Measurements from ENCODE around the gene COX7A2L. TPM values are rescaled to one million over a fixed set of nuclear protein-coding genes. Genes with fewer than 3 reads are reported as not detected.
A peak's percentile ranks its signal among the peaks of the same experiment; 100 is the strongest.
"Not testable (repeated sequence)": the region's sequence is repeated elsewhere in the genome, so short reads cannot be mapped to it uniquely, and the experiment has no call there.

COX7A2L gene, protein sequence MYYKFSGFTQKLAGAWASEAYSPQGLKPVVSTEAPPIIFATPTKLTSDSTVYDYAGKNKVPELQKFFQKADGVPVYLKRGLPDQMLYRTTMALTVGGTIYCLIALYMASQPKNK
- total RNA-seq (10 to 100 TPM; 77.2 to 77.7 TPM), polyA plus RNA-seq (100 to 1,000 TPM; 170 to 267 TPM)

DNA sequence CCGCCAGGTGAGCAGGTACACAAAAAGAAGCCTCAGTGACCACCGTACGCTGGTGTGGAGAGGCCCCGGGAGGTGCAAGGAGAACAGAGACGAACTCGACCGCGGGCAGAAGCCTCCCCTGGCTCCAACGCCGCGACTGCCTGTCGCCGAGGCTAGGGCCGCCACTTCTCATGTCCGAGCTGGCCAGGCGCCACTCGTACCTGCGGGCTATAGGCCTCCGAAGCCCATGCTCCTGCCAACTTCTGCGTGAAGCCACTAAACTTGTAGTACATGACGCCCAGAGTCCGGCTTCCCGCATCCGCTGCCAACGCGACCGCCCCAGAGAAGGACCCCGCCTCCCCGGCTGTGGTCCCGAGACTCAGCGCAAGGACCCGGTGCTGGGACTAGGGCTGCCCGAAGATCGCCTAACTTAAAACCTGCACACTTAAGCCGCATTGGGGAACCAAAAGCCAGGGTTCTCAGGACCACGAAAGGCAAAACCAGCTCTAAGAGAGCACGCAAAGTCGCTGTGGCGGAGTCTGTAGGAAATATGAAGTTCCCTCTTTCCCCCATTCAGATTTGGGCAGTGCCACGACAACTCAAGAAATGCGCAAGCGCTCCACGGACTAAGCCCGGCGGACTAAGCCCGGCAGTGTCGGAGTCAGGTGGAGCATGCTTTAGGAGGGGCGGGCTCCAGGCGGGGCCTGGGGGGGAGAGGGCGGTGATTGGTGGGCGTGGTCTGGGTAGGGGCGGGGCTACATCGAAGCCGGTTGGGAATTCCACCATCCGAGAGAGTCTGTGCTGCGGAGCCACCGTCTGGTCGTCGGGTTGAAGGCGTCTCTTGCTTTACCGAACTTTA is at the start of gene COX7A2L:
Gene COX7A2L (minus strand): TSS at position 328 of the 838 bp plus-strand sequence. CDS start 56 bp downstream, at position 272.
- peak; percentile 96 to 97 (median 97) for DNase-seq
- H3K9me3 Mint-ChIP-seq = no peaks in the 10 kb centered on the region
- peak within 1 kb of the TSS; percentile 89 to 97 (median 94) for H3K4me3 Mint-ChIP-seq
- Histone ChIP-seq H3K4me3 (ENCODE audit: low read length in 2 of 2) (peak within 1 kb of the TSS; percentile 84 to 97), H3K27me3 (ENCODE audit: insufficient read depth, low read length) (no peaks in the 10 kb centered on the region), H3K9me3 (ENCODE audit: control insufficient read depth in 1 of 2, low read length in 2 of 2) (no peaks in the 10 kb centered on the region), H3K36me3 (ENCODE audit: insufficient read depth, low read length) (no peaks in the 10 kb centered on the region), H3K4me1 (ENCODE audit: insufficient read depth, low read length) (peaks cover 47% of the 10 kb centered on the region), H3K27ac (ENCODE audit: low read depth, low read length) (peak within 1 kb of the TSS; percentile 93)
- peaks cover 37 to 56% (median 48%) of the 10 kb centered on the region in 4 donors for H3K4me1 Mint-ChIP-seq
- CTCF ChIA-PET (ENCODE audit: partially characterized antibody) = interaction anchor here (1.1 to 2.7 kb wide), 5 partner anchors 18 to 492 kb away, joined by 4 to 8 read pairs (median 5); no protein-coding TSS in a partner anchor
- POLR2A ChIA-PET (ENCODE audit: partially characterized antibody) = interaction anchor here (0.6 to 3.0 kb wide), 19 partner anchors 8 to 1235 kb away, joined by 3 to 12 read pairs (median 4); partner anchors contain the start of gene THADA
- peak within 1 kb of the TSS; percentile 96 to 100 (median 98) for H3K27ac Mint-ChIP-seq
- intact Hi-C loops (cut with micrococcal nuclease) = loop anchor here (1.0 to 5.0 kb wide), 11 partner anchors 34 to 2000 kb away; partner anchors contain the start of genes CAMKMT, EML4, KCNG3 and PPM1B
- no peaks in the 10 kb centered on the region for H3K27me3 Mint-ChIP-seq
- H3K36me3 Mint-ChIP-seq = peaks cover 5 to 12% of the 10 kb centered on the region in 2 donors

DNA sequence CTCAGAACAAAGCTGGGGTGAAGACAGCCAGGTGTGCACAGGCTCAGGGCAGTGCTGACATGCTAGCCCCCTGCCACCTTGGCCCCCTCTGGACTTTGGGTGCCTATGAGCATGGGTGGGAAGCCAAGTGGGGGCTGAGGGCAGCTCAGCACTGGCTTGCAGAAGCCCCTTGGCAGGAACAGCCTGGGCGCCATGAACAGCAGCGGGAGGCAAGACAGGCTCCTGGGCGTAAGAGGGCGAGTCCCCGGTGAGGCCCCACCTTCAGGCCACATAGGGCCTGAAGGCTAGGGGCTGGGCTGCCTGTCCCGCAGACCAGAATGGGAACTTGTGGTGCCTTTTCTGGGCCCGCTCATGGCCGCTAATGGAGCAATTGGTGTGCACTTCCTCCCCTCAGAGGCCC is 47.0 kb upstream of the COX7A2L start:
- Mint-ChIP-seq H3K9me3 (peaks cover 0 to 6% (median 0%) of the 10 kb centered on the region in 8 donors), H3K27me3 (peaks cover 0 to 4% of the 10 kb centered on the region in 2 donors), H3K4me3 (no peak overlapping the region), H3K36me3 (no peaks in the 10 kb centered on the region), H3K27ac (no peak overlapping the region), H3K4me1 (no peaks in the 10 kb centered on the region)
- Histone ChIP-seq H3K4me1 (ENCODE audit: insufficient read depth, low read length) (no peaks in the 10 kb centered on the region), H3K36me3 (ENCODE audit: insufficient read depth, low read length) (no peaks in the 10 kb centered on the region), H3K27ac (ENCODE audit: low read depth, low read length) (no peak overlapping the region), H3K4me3 (ENCODE audit: low read length in 2 of 2) (no peak overlapping the region), H3K9me3 (ENCODE audit: control insufficient read depth in 1 of 2, low read length in 2 of 2) (no peaks in the 10 kb centered on the region), H3K27me3 (ENCODE audit: insufficient read depth, low read length) (no peaks in the 10 kb centered on the region)
- ChIA-PET CTCF (ENCODE audit: partially characterized antibody) (interaction anchor here (0.6 kb wide), 1 partner anchor 24 kb away, joined by 3 read pairs; no protein-coding TSS in a partner anchor), POLR2A (ENCODE audit: partially characterized antibody) (no interaction called here)
- DNase-seq = no peak
- intact Hi-C loops (cut with micrococcal nuclease) = no loop called here

DNA sequence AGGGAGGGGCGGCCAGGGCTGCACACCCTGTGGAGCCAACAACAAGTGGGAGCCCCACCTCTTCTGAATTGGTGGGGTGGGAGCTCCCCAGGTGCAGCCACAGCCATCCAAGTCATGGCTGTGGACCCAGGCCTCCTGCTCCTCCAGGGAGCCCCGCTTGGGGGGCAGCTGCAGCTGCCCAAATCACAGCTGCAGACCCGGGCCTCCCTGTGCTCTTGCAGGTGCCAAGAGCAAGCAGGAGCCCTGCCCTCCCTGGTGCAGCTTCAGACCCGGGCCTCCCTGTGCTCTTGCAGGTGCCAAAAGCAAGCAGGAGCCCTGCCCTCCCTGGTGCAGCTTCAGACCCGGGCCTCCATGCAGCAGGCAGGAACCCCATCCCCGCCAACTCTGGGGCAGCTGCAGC is 46.5 kb upstream of the COX7A2L start:
- Histone ChIP-seq H3K27me3 (ENCODE audit: insufficient read depth, low read length) (no peaks in the 10 kb centered on the region), H3K27ac (ENCODE audit: low read depth, low read length) (no peak overlapping the region), H3K9me3 (ENCODE audit: control insufficient read depth in 1 of 2, low read length in 2 of 2) (no peaks in the 10 kb centered on the region), H3K4me3 (ENCODE audit: low read length in 2 of 2) (no peak overlapping the region), H3K36me3 (ENCODE audit: insufficient read depth, low read length) (no peaks in the 10 kb centered on the region), H3K4me1 (ENCODE audit: insufficient read depth, low read length) (no peaks in the 10 kb centered on the region)
- intact Hi-C loops (cut with micrococcal nuclease) = no loop called here
- DNase-seq = no peak
- Mint-ChIP-seq H3K36me3 (no peaks in the 10 kb centered on the region), H3K4me3 (no peak overlapping the region), H3K27ac (no peak overlapping the region), H3K27me3 (peaks cover 0 to 4% of the 10 kb centered on the region in 2 donors), H3K9me3 (peaks cover 0 to 6% (median 0%) of the 10 kb centered on the region in 8 donors), H3K4me1 (no peaks in the 10 kb centered on the region)
- POLR2A ChIA-PET (ENCODE audit: partially characterized antibody) = no interaction called here
- CTCF ChIA-PET (ENCODE audit: partially characterized antibody) = no interaction called here

DNA sequence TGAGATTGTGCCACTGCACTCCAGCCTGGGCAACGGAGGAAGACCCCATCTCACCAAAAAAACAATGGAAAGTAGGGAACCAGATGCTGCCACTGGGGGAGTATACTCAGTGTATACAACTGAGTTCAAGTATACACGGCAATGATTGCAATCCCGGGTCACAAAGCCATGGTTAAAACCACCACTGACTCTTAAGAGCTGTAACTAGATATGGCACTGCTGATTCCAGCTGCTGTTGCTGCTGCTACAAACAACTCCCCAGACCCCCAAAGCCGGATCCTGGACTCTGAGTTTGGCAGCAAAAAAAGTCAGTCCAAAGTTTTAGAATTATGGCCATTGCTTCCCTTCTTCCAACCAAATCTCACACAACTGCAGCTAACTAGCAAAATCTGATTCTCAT is 43.7 kb upstream of the COX7A2L start:
- Histone ChIP-seq H3K27me3 (ENCODE audit: insufficient read depth, low read length) (no peaks in the 10 kb centered on the region), H3K4me1 (ENCODE audit: insufficient read depth, low read length) (no peaks in the 10 kb centered on the region), H3K4me3 (ENCODE audit: low read length in 2 of 2) (no peak overlapping the region), H3K27ac (ENCODE audit: low read depth, low read length) (no peak overlapping the region), H3K9me3 (ENCODE audit: control insufficient read depth in 1 of 2, low read length in 2 of 2) (no peaks in the 10 kb centered on the region), H3K36me3 (ENCODE audit: insufficient read depth, low read length) (no peaks in the 10 kb centered on the region)
- H3K4me1 Mint-ChIP-seq = no peaks in the 10 kb centered on the region
- peaks cover 0 to 2% of the 10 kb centered on the region in 2 donors for H3K27me3 Mint-ChIP-seq
- no peak overlapping the region for H3K27ac Mint-ChIP-seq
- no peak overlapping the region for H3K4me3 Mint-ChIP-seq
- H3K36me3 Mint-ChIP-seq = no peaks in the 10 kb centered on the region
- no peaks in the 10 kb centered on the region for H3K9me3 Mint-ChIP-seq
- POLR2A ChIA-PET (ENCODE audit: partially characterized antibody) = interaction anchor here (0.6 kb wide), 1 partner anchor 259 kb away, joined by 3 read pairs; no protein-coding TSS in a partner anchor
- CTCF ChIA-PET (ENCODE audit: partially characterized antibody) = interaction anchor here (2.4 kb wide), 1 partner anchor 11 kb away, joined by 5 read pairs; no protein-coding TSS in a partner anchor
- intact Hi-C loops (cut with micrococcal nuclease) = no loop called here
- no peak for DNase-seq

DNA sequence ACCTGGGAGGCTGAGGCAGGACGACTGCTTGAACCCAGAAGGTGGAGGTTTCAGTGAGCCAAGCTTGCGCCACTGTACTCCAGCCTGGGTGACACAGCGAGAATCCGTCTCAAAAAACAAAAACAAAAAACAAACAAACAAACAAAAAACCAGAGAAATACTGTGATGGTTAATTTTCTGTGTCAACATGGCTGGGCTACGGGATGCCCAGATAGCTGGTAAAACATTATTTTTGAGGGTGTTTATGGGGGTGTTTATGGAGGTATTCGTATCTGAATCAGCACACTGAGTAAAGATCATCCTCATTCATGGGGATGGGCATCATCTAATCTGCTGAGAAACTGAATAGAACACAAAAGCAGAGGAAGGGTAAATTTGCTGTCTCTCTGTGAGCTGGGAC is 40.8 kb upstream of the COX7A2L start:
- Histone ChIP-seq H3K27ac (ENCODE audit: low read depth, low read length) (no peak overlapping the region), H3K4me1 (ENCODE audit: insufficient read depth, low read length) (no peaks in the 10 kb centered on the region), H3K36me3 (ENCODE audit: insufficient read depth, low read length) (no peaks in the 10 kb centered on the region), H3K4me3 (ENCODE audit: low read length in 2 of 2) (no peak overlapping the region), H3K9me3 (ENCODE audit: control insufficient read depth in 1 of 2, low read length in 2 of 2) (no peaks in the 10 kb centered on the region), H3K27me3 (ENCODE audit: insufficient read depth, low read length) (no peaks in the 10 kb centered on the region)
- Mint-ChIP-seq H3K9me3 (no peaks in the 10 kb centered on the region), H3K27me3 (peaks cover 0 to 4% of the 10 kb centered on the region in 2 donors), H3K27ac (no peak overlapping the region), H3K36me3 (no peaks in the 10 kb centered on the region), H3K4me1 (no peaks in the 10 kb centered on the region), H3K4me3 (no peak overlapping the region)
- DNase-seq = no peak
- intact Hi-C loops (cut with micrococcal nuclease) = no loop called here
- POLR2A ChIA-PET (ENCODE audit: partially characterized antibody) = no interaction called here
- CTCF ChIA-PET (ENCODE audit: partially characterized antibody) = no interaction called here

DNA sequence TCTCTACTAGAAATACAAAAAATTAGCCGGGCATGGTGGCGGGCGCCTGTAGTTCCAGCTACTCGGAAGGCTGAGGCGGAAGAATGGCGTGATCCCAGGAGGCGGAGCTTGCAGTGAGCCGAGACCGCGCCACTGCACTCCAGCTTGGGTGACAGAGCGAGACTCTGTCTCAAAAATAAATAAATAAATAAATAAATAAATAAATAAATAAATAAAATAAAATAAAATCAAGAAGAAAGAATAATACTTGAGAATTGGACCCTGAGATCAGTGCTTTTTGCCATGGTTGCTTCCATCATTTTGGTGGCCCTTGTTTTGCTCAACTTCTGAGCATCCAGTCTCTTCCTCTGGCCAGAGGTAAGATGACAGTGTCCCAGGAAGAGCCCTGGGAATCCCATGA is 37.0 kb upstream of the COX7A2L start:
- H3K9me3 ChIP-seq (ENCODE audit: control insufficient read depth in 1 of 2, low read length in 2 of 2); H3K27ac Mint-ChIP-seq; H3K27ac ChIP-seq (ENCODE audit: low read depth, low read length); DNase-seq; CTCF ChIA-PET (ENCODE audit: partially characterized antibody); H3K36me3 ChIP-seq (ENCODE audit: insufficient read depth, low read length); H3K4me1 Mint-ChIP-seq; H3K4me3 ChIP-seq (ENCODE audit: low read length in 2 of 2); H3K27me3 Mint-ChIP-seq; H3K4me3 Mint-ChIP-seq; POLR2A ChIA-PET (ENCODE audit: partially characterized antibody); intact Hi-C loops (cut with micrococcal nuclease); H3K4me1 ChIP-seq (ENCODE audit: insufficient read depth, low read length); H3K36me3 Mint-ChIP-seq; H3K27me3 ChIP-seq (ENCODE audit: insufficient read depth, low read length); H3K9me3 Mint-ChIP-seq: not testable (repeated sequence)

DNA sequence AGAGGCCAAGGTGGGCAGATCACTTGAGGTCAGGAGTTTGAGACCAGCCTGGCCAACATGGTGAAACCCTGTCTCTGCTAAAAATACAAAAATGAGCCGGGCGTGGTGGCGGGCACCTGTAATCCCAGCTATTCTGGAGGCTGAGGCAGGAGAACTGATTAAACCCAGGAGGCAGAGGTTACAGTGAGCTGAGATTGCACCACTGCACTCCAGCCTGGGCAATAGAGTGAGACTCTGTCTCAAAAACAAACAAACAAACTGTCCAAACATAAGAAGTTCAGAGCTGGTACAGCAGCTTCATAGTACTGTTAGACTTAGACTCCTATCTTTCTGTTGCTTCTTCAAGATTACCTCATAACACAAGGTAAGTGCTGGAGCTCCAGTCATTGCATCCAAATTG is 32.3 kb upstream of the COX7A2L start:
- H3K36me3 Mint-ChIP-seq; H3K4me1 ChIP-seq (ENCODE audit: insufficient read depth, low read length); intact Hi-C loops (cut with micrococcal nuclease); H3K27me3 ChIP-seq (ENCODE audit: insufficient read depth, low read length); POLR2A ChIA-PET (ENCODE audit: partially characterized antibody); DNase-seq; H3K4me1 Mint-ChIP-seq; H3K27ac ChIP-seq (ENCODE audit: low read depth, low read length); H3K36me3 ChIP-seq (ENCODE audit: insufficient read depth, low read length); H3K4me3 ChIP-seq (ENCODE audit: low read length in 2 of 2); H3K9me3 Mint-ChIP-seq; H3K27me3 Mint-ChIP-seq; H3K9me3 ChIP-seq (ENCODE audit: control insufficient read depth in 1 of 2, low read length in 2 of 2); H3K27ac Mint-ChIP-seq; H3K4me3 Mint-ChIP-seq: not testable (repeated sequence)
- CTCF ChIA-PET (ENCODE audit: partially characterized antibody) = interaction anchor here (1.6 to 1.7 kb wide), 2 partner anchors 11 to 19 kb away, joined by 5 read pairs; no protein-coding TSS in a partner anchor

Measured in CD4-positive, alpha-beta memory T cell (primary cell).